Stimulated activated CD8-positive, alpha-beta memory T cell treated with anti-CD3 and anti-CD28 coated beads, Interleukin-4, amount 100 ng/mL, for 24 hours (primary cell): ENCODE measurements around the gene POLR2B.
"Not testable (repeated sequence)": the region's sequence is repeated elsewhere in the genome, so short reads cannot be mapped to it uniquely, and the experiment has no call there.

ENCODE experiments used
- DNase-seq: peaks from one replicate; pipeline ENCODE4 v3.0.0-alpha.2; 2020; ENCODE audit warnings: low read depth

Gene POLR2B

DNA sequence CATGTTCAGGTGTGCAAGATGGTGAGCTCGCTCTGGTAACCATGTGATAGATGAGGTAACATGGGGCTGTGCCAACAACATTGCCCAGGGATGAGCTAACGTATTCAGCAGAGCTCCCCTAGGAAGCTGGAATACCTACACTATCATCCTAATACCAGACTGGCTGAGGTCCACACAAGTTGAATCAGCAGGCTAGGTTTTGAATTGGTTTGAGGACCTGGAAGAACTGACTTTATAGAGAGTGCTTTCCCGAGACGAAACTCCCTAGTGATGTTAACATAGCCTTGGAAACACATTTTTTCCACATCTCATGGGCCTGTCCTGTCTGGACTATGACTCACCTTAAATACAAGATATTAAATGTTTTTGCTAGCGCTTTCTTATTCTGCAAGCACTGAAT, 74.8 kb downstream of the POLR2B start:
- no peak for DNase-seq

DNA sequence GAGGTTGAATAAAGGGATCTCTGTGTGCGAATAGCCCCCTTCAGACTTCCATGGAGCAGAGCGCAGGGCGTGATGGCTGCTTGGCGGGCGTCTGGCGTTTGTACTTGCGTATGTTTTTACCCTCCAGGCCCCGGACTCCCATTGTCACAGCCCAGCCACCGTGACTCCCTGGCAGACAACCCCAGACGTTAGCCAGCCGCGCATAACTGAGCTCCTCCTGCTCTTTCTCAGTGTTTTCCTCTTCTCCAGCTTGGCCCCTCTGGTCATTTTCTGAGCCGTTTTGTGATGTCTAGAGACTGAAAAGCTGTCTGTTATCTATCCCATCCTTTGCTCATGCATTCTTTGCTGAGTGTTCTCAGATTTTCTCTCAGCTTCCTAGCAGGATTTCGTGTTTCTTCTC, 77.2 kb downstream of the POLR2B start:
- DNase-seq, result no peak

DNA sequence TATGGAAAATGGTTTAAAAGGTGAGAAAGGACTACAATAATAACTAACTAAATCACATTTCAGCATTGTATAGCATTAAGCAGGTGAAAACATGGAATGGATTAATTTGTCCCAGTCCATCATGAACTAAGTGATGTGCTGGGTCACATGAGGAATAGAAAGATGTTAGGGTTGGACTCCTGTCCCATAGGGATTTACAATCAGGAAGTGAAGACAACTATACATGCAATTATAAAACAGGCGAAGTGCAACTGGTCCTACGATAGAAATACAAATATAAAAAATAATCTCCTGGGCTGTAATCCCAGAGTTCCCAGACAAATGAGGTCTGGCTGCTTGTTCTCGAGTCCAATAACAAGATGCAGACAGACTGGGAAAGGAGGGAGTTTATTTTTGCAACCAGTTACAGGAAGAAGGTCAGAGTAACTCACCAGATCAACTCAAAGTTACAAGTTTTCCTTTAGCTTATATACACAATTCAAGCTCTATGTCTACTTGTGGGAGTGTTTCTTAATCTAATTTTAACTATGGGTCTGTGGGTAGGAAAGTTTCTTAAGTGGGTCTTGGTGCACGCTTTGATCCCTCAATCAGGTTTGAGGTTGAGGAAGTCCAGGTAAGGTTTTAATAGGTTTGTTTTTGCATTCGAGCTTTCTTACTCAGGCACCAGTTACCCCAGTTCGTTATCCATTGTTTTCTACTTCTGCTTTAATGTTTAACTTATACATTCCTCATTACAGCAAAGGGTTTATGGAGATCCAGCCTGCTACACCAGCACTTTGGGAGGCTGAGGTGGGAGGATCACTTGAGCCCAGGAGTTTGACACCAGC, 81.4 kb downstream of the POLR2B start:
- DNase-seq, result no peak

GRCh38 chr4:57060717-57061067, 82.0 kb downstream of the POLR2B start:
- DNase-seq, result not testable (repeated sequence)

GRCh38 chr4:57061395-57061794, 82.7 kb downstream of the POLR2B start:
- DNase-seq, result no peak

DNA sequence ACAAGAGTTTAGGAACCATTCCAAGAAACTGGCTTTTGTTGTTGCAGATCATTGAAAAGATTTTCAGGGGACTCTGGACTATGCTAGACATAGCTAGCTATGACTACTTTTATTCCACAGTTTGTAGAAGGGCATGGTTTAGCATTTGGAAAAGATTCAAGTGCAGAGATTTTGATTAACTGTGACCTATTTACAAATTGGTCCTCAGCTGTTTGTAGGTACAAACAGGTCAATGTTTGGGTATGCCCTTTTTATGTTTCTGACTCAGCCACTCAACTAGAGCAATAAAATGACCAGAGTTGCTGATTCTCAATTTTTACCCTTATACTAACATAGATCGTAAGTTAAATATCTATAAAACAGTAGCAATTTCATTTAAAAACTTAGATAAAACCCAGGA, 84.8 kb downstream of the POLR2B start:
- DNase-seq, result no peak

DNA sequence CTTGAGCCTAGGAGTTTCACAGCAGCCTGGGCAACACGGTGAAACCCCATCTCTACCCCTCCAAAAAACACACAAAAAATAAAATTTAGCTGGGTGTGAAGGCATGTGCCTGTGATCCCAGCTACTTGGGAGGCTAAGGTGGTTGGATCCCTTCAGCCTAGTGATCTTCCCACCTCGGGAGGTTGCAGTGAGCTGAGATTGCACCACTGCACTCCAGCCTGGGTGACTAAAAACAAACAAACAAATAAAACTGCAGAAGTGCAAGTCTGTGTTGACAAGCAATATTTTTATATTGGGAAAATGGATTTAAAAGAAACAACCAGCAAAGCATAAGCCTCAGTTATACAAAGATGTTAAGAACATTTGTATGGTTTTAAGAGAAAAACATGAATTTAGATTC, 85.4 kb downstream of the POLR2B start:
- DNase-seq, result no peak

- DNase-seq, result no peak
Observed at GRCh38 chr4:57064811-57065711, 86.4 kb downstream of the POLR2B start.

DNA sequence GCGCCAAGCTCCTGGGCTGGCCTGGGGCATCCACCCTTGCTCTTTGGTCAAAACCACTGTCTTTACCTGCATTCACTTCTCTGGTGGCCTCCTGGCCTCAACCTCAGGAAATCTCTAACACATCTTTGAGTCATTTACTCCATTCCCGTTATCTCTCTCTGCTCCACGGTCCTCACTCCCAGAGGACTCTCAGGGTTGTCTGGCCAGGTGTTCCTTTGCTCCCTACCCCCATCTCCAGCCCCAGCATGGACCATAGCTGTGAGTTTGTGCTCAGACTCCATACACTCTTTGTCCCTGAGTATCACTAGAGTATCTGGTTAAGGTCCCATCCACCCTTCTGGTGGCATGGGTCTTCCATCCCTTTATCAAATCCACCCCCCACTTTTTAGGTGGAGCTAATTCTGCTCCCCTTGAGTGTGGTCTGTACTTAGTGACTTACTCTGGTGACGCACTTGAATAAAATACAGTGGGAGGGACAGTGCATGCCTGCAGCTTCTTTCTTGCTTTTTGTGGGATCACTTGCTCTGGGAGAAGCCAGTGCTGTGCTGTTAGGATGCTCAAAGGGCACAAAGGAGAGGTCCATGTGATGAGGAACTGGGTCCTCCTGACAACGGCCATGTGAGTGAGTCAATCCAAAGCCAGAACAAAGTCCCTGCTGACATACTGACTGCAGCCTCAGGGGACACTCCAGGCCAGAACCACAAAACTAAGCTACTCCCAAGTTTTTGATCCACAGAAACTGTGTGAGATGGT, 87.2 kb downstream of the POLR2B start:
- DNase-seq, result no peak

- no peak for DNase-seq
Observed at GRCh38 chr4:57068237-57068981, 89.7 kb downstream of the POLR2B start.

GRCh38 chr4:57070461-57070860, 91.8 kb downstream of the POLR2B start:
- no peak for DNase-seq

GRCh38 chr4:57071326-57071725, 92.6 kb downstream of the POLR2B start:
- DNase-seq, result no peak

GRCh38 chr4:57073559-57073958, 94.9 kb downstream of the POLR2B start:
- no peak for DNase-seq

DNA sequence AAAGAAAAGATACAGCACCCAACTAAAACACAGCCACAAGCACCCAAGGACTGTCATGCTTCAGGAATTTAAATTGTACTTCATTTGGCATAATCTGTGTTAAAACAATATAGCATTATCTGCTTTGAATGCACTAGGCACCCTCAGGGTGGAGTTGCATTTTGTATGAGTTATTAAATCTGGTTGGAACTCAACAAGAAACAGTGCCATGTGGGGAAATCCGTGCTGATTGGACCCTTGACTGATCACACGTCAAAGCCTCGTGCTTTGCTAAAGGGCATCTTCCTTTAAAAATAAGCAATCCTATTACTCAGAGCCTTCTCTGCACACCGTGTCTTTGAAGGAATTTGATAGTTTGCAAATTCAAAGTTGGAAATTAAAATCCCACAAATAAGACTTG, 96.0 kb downstream of the POLR2B start:
- DNase-seq, result no peak

DNA sequence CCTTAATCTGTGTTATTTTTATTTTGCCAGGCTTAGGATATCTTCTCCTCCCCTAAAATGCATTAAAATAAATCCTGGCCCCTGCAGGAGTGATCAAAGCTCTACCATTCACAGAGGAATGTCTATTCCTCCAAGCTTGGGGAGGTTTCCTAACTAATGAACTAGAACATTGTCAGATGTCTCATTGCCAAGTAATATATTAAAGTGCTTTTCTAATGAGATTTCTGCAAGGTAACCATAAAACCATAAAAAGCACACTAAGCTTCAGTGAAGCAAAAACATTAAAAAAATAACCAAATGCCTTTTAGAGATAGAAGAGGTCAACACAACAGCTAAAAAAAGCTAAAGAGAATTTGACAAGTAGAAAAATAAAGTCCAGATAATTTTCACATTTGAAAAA, 96.7 kb downstream of the POLR2B start:
- no peak for DNase-seq

DNA sequence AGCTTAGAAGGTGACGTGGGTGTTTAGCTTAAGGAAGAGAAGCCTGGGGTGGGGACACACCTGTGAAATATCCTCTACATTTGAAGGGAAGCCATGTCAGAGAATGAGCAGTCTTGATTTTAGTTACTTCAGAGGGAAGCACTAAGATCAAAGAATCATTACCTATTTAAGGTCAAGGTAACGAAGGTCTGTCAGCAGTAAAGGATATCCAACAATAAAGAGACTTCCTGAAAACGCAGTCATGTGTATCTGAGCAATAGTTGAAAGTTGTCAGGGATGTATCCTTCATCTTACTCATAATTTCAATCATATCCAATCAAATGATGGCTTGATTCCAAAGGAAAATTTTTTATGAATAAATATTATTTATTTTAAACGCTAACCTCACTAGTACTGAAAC, 98.0 kb downstream of the POLR2B start:
- DNase-seq, result no peak

DNA sequence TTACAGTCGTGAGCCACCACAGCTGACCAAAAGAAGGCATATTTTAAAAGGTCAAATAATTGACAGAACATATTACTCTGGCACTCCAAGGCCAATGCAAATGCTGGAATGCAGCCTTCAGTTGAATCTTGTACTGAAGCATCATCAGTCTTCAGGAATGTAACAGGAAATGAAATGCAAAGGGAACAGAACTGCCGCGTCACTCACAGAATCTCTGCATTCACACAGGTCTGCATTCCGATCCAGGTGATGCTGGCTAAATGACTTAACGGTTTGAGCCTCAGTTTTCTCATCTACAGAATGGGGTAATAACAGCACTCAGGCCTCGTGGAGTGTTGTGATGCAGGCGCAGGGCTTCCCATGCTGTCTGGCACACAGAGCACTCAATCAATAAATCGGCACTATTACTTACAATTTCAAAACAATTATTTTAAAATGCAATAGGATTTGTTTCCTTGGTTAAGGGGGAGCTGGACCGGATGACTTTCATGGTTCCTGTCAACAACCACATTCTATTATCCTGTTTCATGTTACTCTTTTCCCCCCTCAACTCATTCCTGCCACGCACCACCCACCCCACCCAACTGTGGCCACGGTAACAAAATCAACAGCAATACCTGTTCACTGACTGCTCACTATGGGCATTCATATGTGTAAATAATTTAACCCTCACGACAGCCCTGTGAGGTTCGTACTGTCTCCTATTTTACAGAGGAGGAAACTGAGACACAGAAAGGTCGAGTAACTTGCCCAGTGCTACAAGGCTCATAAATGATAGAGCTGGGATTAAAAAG, 99.1 kb downstream of the POLR2B start:
- DNase-seq, result no peak

GRCh38 chr4:57078685-57079521, 100.2 kb downstream of the POLR2B start:
- no peak for DNase-seq
